ENCODE data around the gene LRRC59. TPM values are rescaled to one million over a fixed set of nuclear protein-coding genes. Genes with fewer than 3 reads are reported as not detected.

Gene LRRC59
- total RNA-seq, 1 experiment from 2014 or later, result 221 TPM

DNA sequence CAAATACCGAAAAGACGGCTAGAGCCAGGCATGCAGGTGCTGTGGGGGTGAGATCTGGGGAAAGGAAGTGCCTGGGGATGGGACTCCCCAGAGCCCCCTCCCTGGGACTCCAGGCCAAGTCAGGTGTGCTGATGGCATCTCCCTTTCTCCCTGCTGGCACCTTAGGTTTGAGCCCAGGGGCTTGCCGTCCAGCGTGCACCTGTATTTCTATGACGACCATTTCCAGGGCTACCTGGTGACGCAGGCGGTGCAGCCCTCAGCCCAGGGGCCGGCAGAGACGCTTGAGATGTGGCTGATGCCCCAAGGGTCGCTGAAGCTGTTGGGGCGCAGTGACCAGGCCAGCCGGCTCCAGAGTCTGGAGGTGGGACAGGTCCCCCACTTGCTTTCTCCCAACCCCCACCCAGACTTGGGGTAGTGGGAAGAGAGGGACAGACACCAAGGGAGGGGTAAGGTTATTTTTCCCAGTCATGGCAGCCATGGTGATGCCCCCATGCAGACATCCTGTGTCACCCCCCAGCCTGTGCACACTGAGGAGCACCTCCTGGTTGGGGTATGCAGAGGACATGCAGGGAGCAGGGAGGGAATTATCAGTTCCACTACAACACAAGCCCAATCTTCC lies 40.3 kb downstream of the LRRC59 start:
- Histone ChIP-seq H3K27me3 (ENCODE audit: insufficient read depth, low read length) (no peaks in the 10 kb centered on the region), H3K27ac (ENCODE audit: low read depth, low read length) (no peak overlapping the region), H2AFZ (ENCODE audit: low read depth, low read length, poor library complexity, severe bottlenecking) (no peak overlapping the region), H3K79me2 (ENCODE audit: insufficient read depth, low read length) (peaks cover 5% of the 10 kb centered on the region; the same call in 1 of the 2 replicates), H3K4me1 (ENCODE audit: control insufficient read depth in 1 of 2, insufficient read depth in 2 of 2, low read length in 2 of 2) (no peaks in the 10 kb centered on the region; a peak in 1 of 4 replicates), H3K36me3 (ENCODE audit: control insufficient read depth in 1 of 2, insufficient read depth in 2 of 2, low read length in 2 of 2) (peaks cover 51 to 59% of the 10 kb centered on the region in 2 experiments; a peak in 3 of 4 replicates), H4K20me1 (ENCODE audit: insufficient read depth) (no peaks in the 10 kb centered on the region), H3K4me2 (ENCODE audit: low read length) (no peak overlapping the region), H3K9ac (ENCODE audit: low read length) (no peak overlapping the region), H3K4me3 (replicated peaks in 1 of 2; ENCODE audit: low read depth in 1 of 2, low read length in 2 of 2) (no peak overlapping the region), H3K9me2 (ENCODE audit: insufficient read depth) (no peaks in the 10 kb centered on the region), H3K9me3 (ENCODE audit: control insufficient read depth in 1 of 2, insufficient read depth in 1 of 2, low read depth in 1 of 2, low read length in 2 of 2) (no peaks in the 10 kb centered on the region)
- ChIA-PET CTCF (no interaction called here), POLR2A (no interaction called here), RAD21 (ENCODE audit: low non-redundant PET in 1 of 2, low total read pairs in 2 of 2, uncharacterized antibody in 2 of 2, unreplicated experiment in 2 of 2) (no interaction called here)
- TF ChIP-seq ZFX (IDR thresholded peaks at IDR 0.05) (no peak), CBX3 (IDR thresholded peaks at IDR 0.05; ENCODE audit: low read depth) (no peak), POLR2A (IDR thresholded peaks at IDR 0.05; ENCODE audit: borderline replicate concordance, extremely low read depth, insufficient read depth, insufficient read length) (no peak), ELF1 (IDR thresholded peaks at IDR 0.05; ENCODE audit: borderline replicate concordance, low read depth) (no peak), YY1 (IDR thresholded peaks at IDR 0.05; ENCODE audit: extremely low read depth, insufficient replicate concordance, low read depth, low read length) (no peak), ZNF274 (IDR thresholded peaks at IDR 0.05; ENCODE audit: low read depth, low read length) (no peak)
- ATAC-seq (no peak), DNase-seq (ENCODE audit: low read depth, low spot score) (no peak)
- no TSS peak for BruUV-seq (replicated peaks)
- intact Hi-C loops (cut with micrococcal nuclease), result no loop called here

- Histone ChIP-seq H3K9me3 (ENCODE audit: control insufficient read depth in 1 of 2, insufficient read depth in 1 of 2, low read depth in 1 of 2, low read length in 2 of 2) (no peaks in the 10 kb centered on the region), H3K79me2 (ENCODE audit: insufficient read depth, low read length) (peaks cover 8% of the 10 kb centered on the region; the same call in 1 of the 2 replicates), H3K36me3 (ENCODE audit: control insufficient read depth in 1 of 2, insufficient read depth in 2 of 2, low read length in 2 of 2) (peaks cover 51 to 59% of the 10 kb centered on the region in 2 experiments; a peak in 3 of 4 replicates), H3K4me2 (ENCODE audit: low read length) (no peak overlapping the region), H4K20me1 (ENCODE audit: insufficient read depth) (no peaks in the 10 kb centered on the region), H3K4me3 (replicated peaks in 1 of 2; ENCODE audit: low read depth in 1 of 2, low read length in 2 of 2) (no peak overlapping the region), H3K27me3 (ENCODE audit: insufficient read depth, low read length) (no peaks in the 10 kb centered on the region), H3K9me2 (ENCODE audit: insufficient read depth) (no peaks in the 10 kb centered on the region), H2AFZ (ENCODE audit: low read depth, low read length, poor library complexity, severe bottlenecking) (no peak overlapping the region), H3K4me1 (ENCODE audit: control insufficient read depth in 1 of 2, insufficient read depth in 2 of 2, low read length in 2 of 2) (no peaks in the 10 kb centered on the region), H3K9ac (ENCODE audit: low read length) (no peak overlapping the region), H3K27ac (ENCODE audit: low read depth, low read length) (no peak overlapping the region)
- BruUV-seq (replicated peaks), result no TSS peak
- DNase-seq (ENCODE audit: low read depth, low spot score), result no peak
- ChIA-PET RAD21 (ENCODE audit: low non-redundant PET in 1 of 2, low total read pairs in 2 of 2, uncharacterized antibody in 2 of 2, unreplicated experiment in 2 of 2) (no interaction called here), POLR2A (no interaction called here), CTCF (no interaction called here)
- intact Hi-C loops (cut with micrococcal nuclease), result no loop called here
- no peak for ATAC-seq
- TF ChIP-seq SRF (IDR thresholded peaks at IDR 0.05; ENCODE audit: low read depth) (no peak), EZH2phosphoT487 (IDR thresholded peaks at IDR 0.05; ENCODE audit: borderline replicate concordance) (no peak), ZFX (IDR thresholded peaks at IDR 0.05) (no peak), YY1 (IDR thresholded peaks at IDR 0.05; ENCODE audit: extremely low read depth, insufficient replicate concordance, low read depth, low read length) (no peak), EZH2 (IDR thresholded peaks at IDR 0.05) (no peak), JUND (IDR thresholded peaks at IDR 0.05) (no peak), CBX3 (IDR thresholded peaks at IDR 0.05; ENCODE audit: low read depth) (no peak), TCF7L2 (IDR thresholded peaks at IDR 0.05; ENCODE audit: borderline replicate concordance, extremely low read depth, insufficient read depth, insufficient read length) (no peak), SP1 (IDR thresholded peaks at IDR 0.05; ENCODE audit: low read depth) (no peak), REST (IDR thresholded peaks at IDR 0.05; ENCODE audit: low read depth) (no peak), ZNF274 (IDR thresholded peaks at IDR 0.05; ENCODE audit: low read depth, low read length) (no peak), FOSL1 (IDR thresholded peaks at IDR 0.05; ENCODE audit: low read depth) (no peak), ELF1 (IDR thresholded peaks at IDR 0.05; ENCODE audit: borderline replicate concordance, low read depth) (no peak)
- TF ChIP-seq, protein P1, sequence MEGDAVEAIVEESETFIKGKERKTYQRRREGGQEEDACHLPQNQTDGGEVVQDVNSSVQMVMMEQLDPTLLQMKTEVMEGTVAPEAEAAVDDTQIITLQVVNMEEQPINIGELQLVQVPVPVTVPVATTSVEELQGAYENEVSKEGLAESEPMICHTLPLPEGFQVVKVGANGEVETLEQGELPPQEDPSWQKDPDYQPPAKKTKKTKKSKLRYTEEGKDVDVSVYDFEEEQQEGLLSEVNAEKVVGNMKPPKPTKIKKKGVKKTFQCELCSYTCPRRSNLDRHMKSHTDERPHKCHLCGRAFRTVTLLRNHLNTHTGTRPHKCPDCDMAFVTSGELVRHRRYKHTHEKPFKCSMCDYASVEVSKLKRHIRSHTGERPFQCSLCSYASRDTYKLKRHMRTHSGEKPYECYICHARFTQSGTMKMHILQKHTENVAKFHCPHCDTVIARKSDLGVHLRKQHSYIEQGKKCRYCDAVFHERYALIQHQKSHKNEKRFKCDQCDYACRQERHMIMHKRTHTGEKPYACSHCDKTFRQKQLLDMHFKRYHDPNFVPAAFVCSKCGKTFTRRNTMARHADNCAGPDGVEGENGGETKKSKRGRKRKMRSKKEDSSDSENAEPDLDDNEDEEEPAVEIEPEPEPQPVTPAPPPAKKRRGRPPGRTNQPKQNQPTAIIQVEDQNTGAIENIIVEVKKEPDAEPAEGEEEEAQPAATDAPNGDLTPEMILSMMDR (IDR thresholded peaks at IDR 0.05 in 2 of 3, conservative IDR thresholded peaks at IDR 0.05 in 1 of 3; ENCODE audit: borderline replicate concordance in 1 of 3, insufficient read depth in 1 of 3, low read depth in 2 of 3, low read length in 2 of 3), result no peak
Measured at GRCh38 chr17:50356418-50356817, 40.9 kb downstream of the LRRC59 start.
